Measurements from ENCODE around the gene CAMSAP1.

CAMSAP1 gene

DNA sequence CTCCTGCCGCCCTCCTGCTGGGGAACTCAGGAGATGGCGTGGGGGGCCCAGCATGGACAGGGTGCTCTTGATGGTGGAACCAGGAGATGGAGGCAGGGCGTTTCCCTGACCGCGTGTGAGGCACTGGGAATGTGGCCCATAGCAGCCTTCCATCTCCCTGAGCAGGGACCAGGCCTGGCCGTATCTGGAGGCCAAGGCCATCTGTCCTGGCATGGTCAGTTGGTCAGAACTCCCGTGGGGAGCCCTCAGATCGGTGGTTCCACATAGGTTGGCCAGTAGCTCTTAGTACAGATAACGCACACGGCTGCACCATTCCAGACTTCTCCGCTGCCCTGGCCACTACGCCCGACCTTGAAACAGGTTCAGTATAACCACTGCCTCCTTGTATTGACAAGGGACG is 127.8 kb downstream of the CAMSAP1 start:
- peaks cover 6 to 27% (median 13%) of the 10 kb centered on the region in 5 donors for H3K27me3 ChIP-seq (ENCODE audit: control insufficient read depth in 5 of 5, insufficient read depth in 4 of 5, low read length in 5 of 5)

DNA sequence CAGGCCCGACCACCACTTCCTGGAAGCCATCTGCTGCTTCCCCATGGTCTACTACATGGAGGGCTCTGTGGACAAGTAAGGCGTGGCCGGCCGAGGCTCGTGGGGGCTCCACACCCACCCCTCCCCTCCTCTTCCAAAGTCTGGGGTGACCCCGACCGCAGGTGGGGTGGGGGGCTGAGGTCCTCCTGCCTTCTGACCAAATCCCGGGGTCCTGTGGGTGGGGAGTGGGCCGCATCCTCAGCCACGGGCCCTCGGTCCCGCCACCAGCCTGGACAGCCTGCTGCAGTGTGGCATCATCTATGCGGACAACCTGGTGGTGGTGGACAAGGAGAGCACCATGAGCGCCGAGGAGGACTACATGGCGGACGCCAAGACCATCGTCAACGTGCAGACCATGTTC is 128.9 kb downstream of the CAMSAP1 start:
- Histone ChIP-seq H3K27ac (ENCODE audit: low read depth, low read length) (no peak overlapping the region), H3K27me3 (ENCODE audit: control insufficient read depth in 5 of 5, insufficient read depth in 4 of 5, low read length in 5 of 5) (peaks cover 9 to 27% (median 19%) of the 10 kb centered on the region in 5 donors), H3K9ac (ENCODE audit: low read length in 5 of 5) (no peak overlapping the region), H3K4me3 (ENCODE audit: low read depth in 1 of 5, low read length in 5 of 5) (no peak overlapping the region), H3K9me3 (ENCODE audit: control insufficient read depth in 5 of 5, low read length in 5 of 5) (no peaks in the 10 kb centered on the region), H3K36me3 (ENCODE audit: control insufficient read depth in 5 of 5, insufficient read depth in 5 of 5, low read length in 5 of 5) (no peaks in the 10 kb centered on the region), H3K4me1 (ENCODE audit: control insufficient read depth in 5 of 5, insufficient read depth in 5 of 5, low read length in 5 of 5) (no peaks in the 10 kb centered on the region)

More for the DNA sequence above, 127.8 kb downstream of the CAMSAP1 start:
- Histone ChIP-seq H3K9ac (ENCODE audit: low read length in 5 of 5) (no peak overlapping the region), H3K9me3 (ENCODE audit: control insufficient read depth in 5 of 5, low read length in 5 of 5) (no peaks in the 10 kb centered on the region), H3K4me1 (ENCODE audit: control insufficient read depth in 5 of 5, insufficient read depth in 5 of 5, low read length in 5 of 5) (no peaks in the 10 kb centered on the region), H3K36me3 (ENCODE audit: control insufficient read depth in 5 of 5, insufficient read depth in 5 of 5, low read length in 5 of 5) (no peaks in the 10 kb centered on the region), H3K27ac (ENCODE audit: low read depth, low read length) (no peak overlapping the region), H3K4me3 (ENCODE audit: low read depth in 1 of 5, low read length in 5 of 5) (no peak overlapping the region)

- H3K9me3 ChIP-seq (ENCODE audit: control insufficient read depth in 5 of 5, low read length in 5 of 5) = no peaks in the 10 kb centered on the region
- H3K4me3 ChIP-seq (ENCODE audit: low read depth in 1 of 5, low read length in 5 of 5) = no peak overlapping the region
- peaks cover 11 to 32% (median 20%) of the 10 kb centered on the region in 5 donors for H3K27me3 ChIP-seq (ENCODE audit: control insufficient read depth in 5 of 5, insufficient read depth in 4 of 5, low read length in 5 of 5)
- H3K36me3 ChIP-seq (ENCODE audit: control insufficient read depth in 5 of 5, insufficient read depth in 5 of 5, low read length in 5 of 5) = no peaks in the 10 kb centered on the region
- H3K27ac ChIP-seq (ENCODE audit: low read depth, low read length) = no peak overlapping the region
- H3K4me1 ChIP-seq (ENCODE audit: control insufficient read depth in 5 of 5, insufficient read depth in 5 of 5, low read length in 5 of 5) = no peaks in the 10 kb centered on the region
- H3K9ac ChIP-seq (ENCODE audit: low read length in 5 of 5) = no peak overlapping the region
Measured at GRCh38 chr9:135777623-135778177, 129.6 kb downstream of the CAMSAP1 start.

DNA sequence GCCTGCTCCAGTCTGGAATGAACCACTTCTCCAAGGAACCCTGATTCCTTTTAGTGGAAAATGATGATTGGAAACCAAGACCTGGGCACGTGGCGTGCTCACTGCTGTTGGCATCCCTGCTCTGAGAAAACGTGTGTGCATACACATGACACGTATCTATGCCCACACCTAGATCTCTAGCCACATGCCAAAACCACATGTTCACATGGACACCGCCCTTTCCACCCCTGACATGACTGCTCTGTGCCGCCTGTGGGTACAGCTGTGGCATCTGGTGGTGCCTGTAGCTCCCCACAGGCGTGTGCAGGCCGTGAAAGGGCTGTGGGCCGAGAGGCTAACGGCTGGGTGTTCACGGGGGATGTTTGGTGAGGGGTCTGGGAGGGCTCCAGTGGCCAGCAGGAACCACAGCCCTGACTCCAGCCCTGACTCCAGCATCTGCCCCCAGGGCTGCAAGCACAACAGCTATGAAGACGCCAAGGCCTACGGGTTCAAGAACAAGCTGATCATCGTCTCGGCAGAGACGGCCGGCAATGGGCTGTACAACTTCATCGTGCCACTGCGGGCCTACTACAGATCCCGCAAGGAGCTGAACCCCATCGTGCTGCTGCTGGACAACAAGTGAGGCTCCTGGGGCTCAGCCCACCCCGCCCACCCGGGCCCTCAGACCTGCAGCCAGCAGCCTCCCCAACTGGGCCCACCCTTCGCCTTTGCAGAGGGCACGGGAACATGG is 130.3 kb downstream of the CAMSAP1 start:
- Histone ChIP-seq H3K4me1 (ENCODE audit: control insufficient read depth in 5 of 5, insufficient read depth in 5 of 5, low read length in 5 of 5) (no peaks in the 10 kb centered on the region), H3K27me3 (ENCODE audit: control insufficient read depth in 5 of 5, insufficient read depth in 4 of 5, low read length in 5 of 5) (peaks cover 8 to 36% (median 26%) of the 10 kb centered on the region in 5 donors), H3K9me3 (ENCODE audit: control insufficient read depth in 5 of 5, low read length in 5 of 5) (no peaks in the 10 kb centered on the region), H3K9ac (ENCODE audit: low read length in 5 of 5) (no peak overlapping the region), H3K27ac (ENCODE audit: low read depth, low read length) (no peak overlapping the region), H3K4me3 (ENCODE audit: low read depth in 1 of 5, low read length in 5 of 5) (no peak overlapping the region), H3K36me3 (ENCODE audit: control insufficient read depth in 5 of 5, insufficient read depth in 5 of 5, low read length in 5 of 5) (no peaks in the 10 kb centered on the region)

- H3K27ac ChIP-seq (ENCODE audit: low read depth, low read length) = no peak overlapping the region
- H3K4me1 ChIP-seq (ENCODE audit: control insufficient read depth in 5 of 5, insufficient read depth in 5 of 5, low read length in 5 of 5) = no peaks in the 10 kb centered on the region
- H3K9me3 ChIP-seq (ENCODE audit: control insufficient read depth in 5 of 5, low read length in 5 of 5) = no peaks in the 10 kb centered on the region
- no peak overlapping the region for H3K4me3 ChIP-seq (ENCODE audit: low read depth in 1 of 5, low read length in 5 of 5)
- peaks cover 7 to 39% (median 34%) of the 10 kb centered on the region in 5 donors for H3K27me3 ChIP-seq (ENCODE audit: control insufficient read depth in 5 of 5, insufficient read depth in 4 of 5, low read length in 5 of 5)
- no peak overlapping the region for H3K9ac ChIP-seq (ENCODE audit: low read length in 5 of 5)
- H3K36me3 ChIP-seq (ENCODE audit: control insufficient read depth in 5 of 5, insufficient read depth in 5 of 5, low read length in 5 of 5) = no peaks in the 10 kb centered on the region
Measured at GRCh38 chr9:135775911-135776310, 131.4 kb downstream of the CAMSAP1 start.

DNA sequence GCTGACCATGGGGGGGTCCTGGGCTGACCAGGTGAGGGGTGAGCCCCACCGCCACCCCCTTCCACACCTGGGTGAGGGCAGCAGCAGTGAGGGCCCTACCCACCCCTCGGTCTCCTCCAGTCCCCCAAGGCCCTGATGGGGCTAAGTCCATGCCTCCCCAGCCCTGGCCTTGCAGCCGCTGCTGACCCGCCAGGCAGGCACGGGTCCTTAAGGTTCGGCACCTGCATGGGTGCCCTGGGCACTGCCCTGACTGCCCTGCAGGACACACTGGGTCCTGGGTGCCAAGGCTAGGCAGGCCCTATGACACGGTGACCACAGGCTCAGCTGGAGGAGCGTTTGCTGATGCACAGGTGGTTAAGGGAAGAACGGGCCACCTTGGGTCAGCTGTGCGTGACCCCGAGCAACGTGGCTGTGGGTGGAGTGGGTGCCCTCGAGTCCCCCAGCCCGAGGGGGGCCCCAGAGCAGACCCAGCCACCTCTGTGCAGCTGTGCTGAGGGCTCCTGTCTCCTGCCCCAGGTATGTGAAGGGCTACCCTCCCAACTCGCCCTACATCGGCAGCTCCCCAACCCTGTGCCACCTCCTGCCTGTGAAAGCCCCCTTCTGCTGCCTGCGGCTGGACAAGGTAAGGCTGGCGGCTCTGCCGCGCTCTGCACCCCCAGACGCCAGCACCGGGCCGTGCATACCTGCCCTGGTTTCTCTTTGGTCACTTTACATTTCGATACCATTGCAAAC is 132.4 kb downstream of the CAMSAP1 start:
- H3K27ac ChIP-seq (ENCODE audit: low read depth, low read length) = no peak overlapping the region
- H3K9me3 ChIP-seq (ENCODE audit: control insufficient read depth in 5 of 5, low read length in 5 of 5) = no peaks in the 10 kb centered on the region
- no peak overlapping the region for H3K4me3 ChIP-seq (ENCODE audit: low read depth in 1 of 5, low read length in 5 of 5)
- no peak overlapping the region for H3K9ac ChIP-seq (ENCODE audit: low read length in 5 of 5)
- H3K36me3 ChIP-seq (ENCODE audit: control insufficient read depth in 5 of 5, insufficient read depth in 5 of 5, low read length in 5 of 5) = no peaks in the 10 kb centered on the region
- H3K4me1 ChIP-seq (ENCODE audit: control insufficient read depth in 5 of 5, insufficient read depth in 5 of 5, low read length in 5 of 5) = no peaks in the 10 kb centered on the region
- peaks cover 7 to 40% (median 29%) of the 10 kb centered on the region in 5 donors for H3K27me3 ChIP-seq (ENCODE audit: control insufficient read depth in 5 of 5, insufficient read depth in 4 of 5, low read length in 5 of 5)

DNA sequence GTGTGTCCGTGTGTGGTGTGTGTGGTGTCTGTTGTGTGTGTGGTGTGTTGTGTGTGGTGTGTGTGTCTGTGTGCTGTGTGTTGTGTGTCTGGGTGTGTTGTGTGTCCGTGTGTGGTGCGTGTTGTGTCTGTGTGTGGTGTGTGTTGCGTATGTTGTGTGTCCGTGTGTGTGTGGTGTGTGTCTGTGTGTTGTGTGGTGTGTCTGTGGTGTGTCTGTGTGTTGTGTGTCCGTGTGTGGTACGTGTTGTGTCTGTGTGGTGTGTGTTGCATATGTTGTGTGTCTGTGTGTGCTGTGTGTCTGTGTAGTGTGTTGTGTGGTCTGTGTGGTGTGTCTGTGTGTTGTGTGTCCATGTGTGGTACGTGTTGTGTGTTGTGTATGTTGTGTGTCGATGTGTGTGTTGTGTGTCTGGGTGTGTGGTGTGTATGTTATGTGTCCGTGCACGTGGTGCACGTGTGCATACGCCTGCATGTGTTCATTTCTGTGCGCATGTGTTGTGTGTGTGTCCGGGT is 133.1 kb downstream of the CAMSAP1 start:
- Histone ChIP-seq H3K27me3 (ENCODE audit: control insufficient read depth in 5 of 5, insufficient read depth in 4 of 5, low read length in 5 of 5) (peaks cover under 1 to 38% (median 28%) of the 10 kb centered on the region in 5 donors), H3K9me3 (ENCODE audit: control insufficient read depth in 5 of 5, low read length in 5 of 5) (no peaks in the 10 kb centered on the region), H3K4me1 (ENCODE audit: control insufficient read depth in 5 of 5, insufficient read depth in 5 of 5, low read length in 5 of 5) (no peaks in the 10 kb centered on the region), H3K27ac (ENCODE audit: low read depth, low read length) (no peak overlapping the region), H3K36me3 (ENCODE audit: control insufficient read depth in 5 of 5, insufficient read depth in 5 of 5, low read length in 5 of 5) (no peaks in the 10 kb centered on the region), H3K4me3 (ENCODE audit: low read depth in 1 of 5, low read length in 5 of 5) (no peak overlapping the region), H3K9ac (ENCODE audit: low read length in 5 of 5) (no peak overlapping the region)

GRCh38 chr9:135773530-135774238 is 133.7 kb downstream of the CAMSAP1 start:
- no peaks in the 10 kb centered on the region for H3K9me3 ChIP-seq (ENCODE audit: control insufficient read depth in 5 of 5, low read length in 5 of 5)
- no peaks in the 10 kb centered on the region for H3K36me3 ChIP-seq (ENCODE audit: control insufficient read depth in 5 of 5, insufficient read depth in 5 of 5, low read length in 5 of 5)
- H3K27me3 ChIP-seq (ENCODE audit: control insufficient read depth in 5 of 5, insufficient read depth in 4 of 5, low read length in 5 of 5) = peaks cover 0 to 38% (median 31%) of the 10 kb centered on the region in 5 donors
- H3K4me1 ChIP-seq (ENCODE audit: control insufficient read depth in 5 of 5, insufficient read depth in 5 of 5, low read length in 5 of 5) = no peaks in the 10 kb centered on the region
- H3K27ac ChIP-seq (ENCODE audit: low read depth, low read length) = no peak overlapping the region
- no peak overlapping the region for H3K9ac ChIP-seq (ENCODE audit: low read length in 5 of 5)
- no peak overlapping the region for H3K4me3 ChIP-seq (ENCODE audit: low read depth in 1 of 5, low read length in 5 of 5)

GRCh38 chr9:135772702-135773493 is 134.4 kb downstream of the CAMSAP1 start:
- Histone ChIP-seq H3K9ac (ENCODE audit: low read length in 5 of 5) (no peak overlapping the region), H3K36me3 (ENCODE audit: control insufficient read depth in 5 of 5, insufficient read depth in 5 of 5, low read length in 5 of 5) (no peaks in the 10 kb centered on the region), H3K4me3 (ENCODE audit: low read depth in 1 of 5, low read length in 5 of 5) (no peak overlapping the region), H3K4me1 (ENCODE audit: control insufficient read depth in 5 of 5, insufficient read depth in 5 of 5, low read length in 5 of 5) (no peaks in the 10 kb centered on the region), H3K9me3 (ENCODE audit: control insufficient read depth in 5 of 5, low read length in 5 of 5) (no peaks in the 10 kb centered on the region), H3K27ac (ENCODE audit: low read depth, low read length) (no peak overlapping the region), H3K27me3 (ENCODE audit: control insufficient read depth in 5 of 5, insufficient read depth in 4 of 5, low read length in 5 of 5) (peaks cover 0 to 38% (median 31%) of the 10 kb centered on the region in 5 donors)
